Neuron (in vitro differentiated cells): ENCODE data around the gene RGS14.
"Not testable (repeated sequence)": the region's sequence is repeated elsewhere in the genome, so short reads cannot be mapped to it uniquely, and the experiment has no call there.

Experiments
- H2AFZ ChIP-seq: one replicate; pipeline ENCODE4 v1.6.1; 2013; ENCODE audit warnings: low read depth, mild to moderate bottlenecking, inconsistent platforms, low read length, moderate library complexity
- H3K27me3 ChIP-seq: one replicate; pipeline ENCODE4 v1.6.1; 2013; ENCODE audit warnings: low read length; ENCODE audit not compliant: insufficient read depth
- H3K36me3 ChIP-seq: one replicate; pipeline ENCODE4 v1.6.1; 2013; ENCODE audit warnings: low read length; ENCODE audit not compliant: insufficient read depth
- H3K4me1 ChIP-seq: one replicate; pipeline ENCODE4 v1.6.1; 2013; ENCODE audit warnings: low read length; ENCODE audit not compliant: insufficient read depth
- H3K4me3 ChIP-seq: 2 replicates; pipeline ENCODE4 v1.5.1; 2013; ENCODE audit warnings: mild to moderate bottlenecking, low read length, moderate library complexity
- H3K9me3 ChIP-seq: one replicate; pipeline ENCODE4 v1.6.1; 2013; ENCODE audit warnings: low read length

The RGS14 gene

DNA sequence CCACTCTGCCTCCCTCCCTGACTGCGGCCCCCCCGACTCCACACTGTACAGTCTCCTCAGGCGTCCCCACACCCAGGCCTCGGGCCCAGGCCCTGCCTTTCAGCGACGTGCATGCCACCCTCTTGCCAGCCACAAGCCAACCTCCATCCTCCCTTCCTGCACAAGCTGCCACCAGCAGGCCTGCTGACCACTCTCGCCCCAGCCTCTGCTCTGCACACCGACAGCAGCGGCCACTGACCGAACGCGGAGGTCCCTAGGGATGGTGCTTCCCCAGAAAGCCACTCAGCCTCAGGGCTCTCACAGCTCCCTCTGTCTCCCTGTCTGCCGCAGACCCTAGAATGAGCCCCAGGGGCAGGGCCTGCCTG, 24.8 kb upstream of the RGS14 start:
- Histone ChIP-seq H3K27me3 (no peaks in the 10 kb centered on the region), H2AFZ (no peak overlapping the region), H3K9me3 (no peaks in the 10 kb centered on the region), H3K4me3 (no peak overlapping the region), H3K36me3 (peaks cover 67% of the 10 kb centered on the region), H3K4me1 (no peaks in the 10 kb centered on the region)

DNA sequence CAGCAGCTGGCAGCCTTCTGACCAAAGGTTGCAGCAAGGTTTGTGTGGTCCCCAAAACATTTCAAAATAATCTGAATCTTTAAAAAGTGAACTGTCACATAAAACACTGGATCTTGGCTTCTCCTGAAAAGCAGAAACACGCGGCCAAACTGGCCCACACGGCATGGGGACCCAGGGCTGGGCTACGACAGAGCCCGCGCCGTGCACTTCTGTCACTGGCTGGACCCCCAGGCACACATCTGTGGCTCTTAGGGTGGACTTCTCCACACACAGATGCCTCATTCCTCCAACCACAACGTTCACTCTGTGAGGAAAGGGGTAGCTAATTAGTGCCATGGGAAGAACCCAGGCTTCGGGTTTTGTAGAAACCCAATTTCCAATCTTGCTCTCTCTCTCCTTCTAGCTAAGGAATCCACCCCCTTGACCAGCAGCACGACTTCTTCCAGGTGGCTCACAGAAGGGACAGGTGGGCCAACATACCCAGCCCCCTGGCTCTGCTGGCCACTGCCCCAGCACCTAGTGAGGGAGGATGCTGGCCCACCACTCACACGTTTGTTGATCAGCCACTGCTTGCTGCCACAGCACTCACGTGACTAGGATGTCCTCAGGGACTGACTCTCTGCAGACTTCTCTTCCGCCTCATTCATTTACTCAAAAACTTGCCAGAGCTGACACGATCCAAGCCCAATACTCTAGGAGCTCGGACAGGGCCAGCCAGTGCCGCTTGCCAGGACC, 24.1 kb upstream of the RGS14 start:
- Histone ChIP-seq H3K9me3 (no peaks in the 10 kb centered on the region), H3K36me3 (peaks cover 73% of the 10 kb centered on the region), H3K4me3 (no peak overlapping the region), H3K4me1 (no peaks in the 10 kb centered on the region), H3K27me3 (no peaks in the 10 kb centered on the region), H2AFZ (no peak overlapping the region)

DNA sequence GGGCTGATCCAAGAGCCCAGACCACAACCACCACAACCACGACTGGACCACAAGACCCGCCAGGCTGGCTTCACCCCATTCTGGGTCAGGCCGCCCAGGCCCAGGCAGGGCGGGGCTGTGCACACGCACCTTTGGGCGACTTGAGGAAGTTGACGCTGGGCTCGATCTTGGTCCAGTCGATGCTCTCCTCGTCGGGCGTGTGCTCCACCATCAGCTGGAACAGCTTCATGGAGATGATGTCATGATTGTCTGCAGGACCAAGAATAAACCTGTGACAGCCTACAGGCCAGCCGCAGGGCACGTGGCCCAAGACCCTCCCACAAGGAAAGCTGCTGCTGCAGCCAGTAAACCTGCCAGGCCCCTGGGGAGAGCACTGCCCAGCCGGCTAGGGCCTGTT, 23.6 kb upstream of the RGS14 start:
- Histone ChIP-seq H3K4me3 (no peak overlapping the region), H3K9me3 (no peaks in the 10 kb centered on the region), H3K27me3 (no peaks in the 10 kb centered on the region), H2AFZ (no peak overlapping the region), H3K36me3 (peaks cover 73% of the 10 kb centered on the region), H3K4me1 (no peaks in the 10 kb centered on the region)

DNA sequence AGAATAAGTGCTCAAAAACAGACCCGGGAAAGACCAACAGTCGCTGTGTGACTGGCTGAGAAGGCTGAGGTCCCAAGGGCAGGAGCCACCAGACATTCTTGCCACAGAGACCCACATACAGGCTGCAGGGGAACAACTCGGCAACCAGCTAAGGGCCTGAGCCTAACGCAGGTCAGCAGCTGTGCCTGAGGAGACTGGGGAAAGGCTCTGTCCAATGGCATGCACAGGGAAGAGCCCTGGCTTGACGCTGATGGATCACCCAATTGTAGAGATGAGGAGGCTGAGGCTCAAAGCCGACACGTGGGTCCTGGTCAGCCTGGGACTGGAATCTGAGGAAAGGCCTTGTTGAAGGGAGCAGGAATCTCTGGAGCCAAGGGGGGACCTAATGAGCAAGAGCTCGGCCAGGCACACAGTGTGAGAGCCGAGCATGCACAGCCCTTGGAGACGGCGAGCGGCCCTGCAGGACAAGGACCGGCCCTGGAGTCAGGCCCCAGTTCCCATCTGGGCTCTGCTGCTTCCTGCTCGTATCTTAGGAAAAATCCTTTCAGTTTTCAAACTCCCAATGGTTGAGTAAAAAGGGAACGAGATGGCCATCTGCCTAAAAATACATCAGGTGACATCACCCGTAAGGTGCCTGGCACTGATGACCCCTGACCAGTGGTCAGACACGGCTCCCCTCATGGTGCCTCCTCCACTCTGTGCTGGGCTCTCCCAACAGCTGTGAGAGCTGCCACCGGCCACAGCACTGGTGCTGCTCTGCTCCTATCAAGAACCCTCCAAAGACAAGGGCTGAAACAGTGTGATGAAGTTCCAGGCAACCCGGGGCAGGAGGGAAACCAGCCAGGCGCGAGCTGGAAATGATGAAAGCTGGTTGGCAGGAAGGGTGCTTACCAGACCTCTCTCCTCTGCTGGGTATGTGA, 22.7 kb upstream of the RGS14 start:
- Histone ChIP-seq H3K9me3 (no peaks in the 10 kb centered on the region), H3K4me1 (no peaks in the 10 kb centered on the region), H3K36me3 (peaks cover 75% of the 10 kb centered on the region), H3K4me3 (no peak overlapping the region), H2AFZ (no peak overlapping the region), H3K27me3 (no peaks in the 10 kb centered on the region)

DNA sequence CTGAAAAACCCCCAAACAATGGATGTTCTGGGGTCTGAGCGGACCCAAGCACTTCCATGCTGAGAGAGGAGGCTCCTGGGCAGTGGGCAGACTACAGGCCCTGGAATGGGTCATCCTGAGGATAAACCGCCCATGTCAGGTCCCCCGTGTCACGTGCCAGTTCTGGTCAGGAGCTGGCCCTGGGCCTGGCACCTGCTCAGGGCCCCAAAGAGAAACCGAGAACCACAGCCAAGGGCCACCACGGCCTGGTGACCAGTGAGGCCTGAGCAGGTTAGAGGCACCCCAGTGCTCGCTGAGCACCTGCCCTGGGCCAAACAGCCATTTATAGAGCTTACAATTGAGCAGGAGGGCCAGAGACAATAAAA, 22.0 kb upstream of the RGS14 start:
- Histone ChIP-seq H3K4me3 (no peak overlapping the region), H3K36me3 (peaks cover 69% of the 10 kb centered on the region), H3K4me1 (no peaks in the 10 kb centered on the region)

DNA sequence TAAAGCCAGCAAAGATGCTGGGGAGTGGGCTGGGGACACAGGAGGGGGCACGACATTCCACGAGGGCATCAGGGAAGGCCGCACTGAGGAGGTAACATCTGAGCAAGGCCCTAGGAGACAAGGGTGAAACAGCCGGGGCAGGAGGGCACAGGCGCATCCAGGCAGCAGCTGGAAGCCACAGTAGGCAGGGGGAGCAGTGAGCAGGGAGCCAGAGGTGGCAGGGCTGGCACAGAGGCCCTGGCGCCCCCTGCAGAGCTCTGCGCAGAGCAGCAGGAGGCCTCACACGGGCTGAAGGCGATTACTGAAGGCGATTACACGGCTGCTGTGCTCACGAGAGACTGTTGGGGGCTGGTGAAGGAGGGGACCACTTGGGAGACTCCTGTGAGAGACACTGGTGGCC, 21.6 kb upstream of the RGS14 start:
- Histone ChIP-seq H3K27me3 (no peaks in the 10 kb centered on the region), H3K36me3 (peaks cover 64% of the 10 kb centered on the region), H3K4me1 (no peaks in the 10 kb centered on the region), H2AFZ (no peak overlapping the region), H3K4me3 (no peak overlapping the region), H3K9me3 (no peaks in the 10 kb centered on the region)

More for the DNA sequence above, 22.0 kb upstream of the RGS14 start:
- H3K27me3 ChIP-seq, result no peaks in the 10 kb centered on the region
- no peak overlapping the region for H2AFZ ChIP-seq
- H3K9me3 ChIP-seq, result no peaks in the 10 kb centered on the region

DNA sequence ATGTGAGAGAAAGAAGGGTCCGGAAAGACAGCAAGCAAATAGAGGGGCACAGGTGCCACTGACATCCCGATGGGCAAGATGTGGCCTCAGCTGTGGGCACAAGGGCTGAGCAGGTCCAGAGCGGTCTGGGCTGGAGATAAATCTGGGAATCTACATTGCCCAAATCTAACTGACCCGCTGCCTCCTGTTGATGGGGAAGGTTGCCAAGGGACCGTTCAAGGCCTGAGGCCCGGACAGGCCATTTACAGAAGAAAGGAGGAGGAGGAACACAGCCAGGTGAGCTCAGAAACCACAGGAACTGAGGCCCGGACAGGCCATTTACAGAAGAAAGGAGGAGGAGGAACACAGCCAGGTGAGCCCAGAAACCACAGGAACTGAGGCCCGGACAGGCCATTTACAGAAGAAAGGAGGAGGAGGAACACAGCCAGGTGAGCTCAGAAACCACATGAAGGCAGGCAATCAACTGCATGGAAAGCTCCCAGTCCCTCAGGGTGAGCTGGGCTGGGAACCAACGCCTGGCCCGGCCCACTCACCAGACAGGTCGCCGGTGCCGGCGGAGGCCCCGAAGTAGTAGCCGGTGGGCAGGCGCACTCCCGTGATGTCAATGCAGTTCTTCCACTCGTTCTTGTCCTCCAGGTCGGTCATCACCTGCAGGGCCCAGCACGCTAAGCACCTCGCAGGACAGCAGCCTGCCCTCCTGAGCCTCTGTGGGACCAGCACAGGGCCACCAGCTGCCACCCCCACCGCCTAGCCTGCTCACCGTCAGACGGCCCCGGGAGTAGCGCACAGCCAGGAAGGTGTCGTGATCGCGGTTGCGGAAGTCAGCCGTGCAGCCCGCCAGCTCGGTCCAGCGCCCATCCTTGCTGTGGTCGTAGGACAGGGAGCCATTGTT, 20.9 kb upstream of the RGS14 start:
- H3K9me3 ChIP-seq, result no peaks in the 10 kb centered on the region
- no peaks in the 10 kb centered on the region for H3K27me3 ChIP-seq
- peaks cover 63% of the 10 kb centered on the region for H3K36me3 ChIP-seq
- no peak overlapping the region for H3K4me3 ChIP-seq
- H3K4me1 ChIP-seq, result no peaks in the 10 kb centered on the region
- no peak overlapping the region for H2AFZ ChIP-seq

DNA sequence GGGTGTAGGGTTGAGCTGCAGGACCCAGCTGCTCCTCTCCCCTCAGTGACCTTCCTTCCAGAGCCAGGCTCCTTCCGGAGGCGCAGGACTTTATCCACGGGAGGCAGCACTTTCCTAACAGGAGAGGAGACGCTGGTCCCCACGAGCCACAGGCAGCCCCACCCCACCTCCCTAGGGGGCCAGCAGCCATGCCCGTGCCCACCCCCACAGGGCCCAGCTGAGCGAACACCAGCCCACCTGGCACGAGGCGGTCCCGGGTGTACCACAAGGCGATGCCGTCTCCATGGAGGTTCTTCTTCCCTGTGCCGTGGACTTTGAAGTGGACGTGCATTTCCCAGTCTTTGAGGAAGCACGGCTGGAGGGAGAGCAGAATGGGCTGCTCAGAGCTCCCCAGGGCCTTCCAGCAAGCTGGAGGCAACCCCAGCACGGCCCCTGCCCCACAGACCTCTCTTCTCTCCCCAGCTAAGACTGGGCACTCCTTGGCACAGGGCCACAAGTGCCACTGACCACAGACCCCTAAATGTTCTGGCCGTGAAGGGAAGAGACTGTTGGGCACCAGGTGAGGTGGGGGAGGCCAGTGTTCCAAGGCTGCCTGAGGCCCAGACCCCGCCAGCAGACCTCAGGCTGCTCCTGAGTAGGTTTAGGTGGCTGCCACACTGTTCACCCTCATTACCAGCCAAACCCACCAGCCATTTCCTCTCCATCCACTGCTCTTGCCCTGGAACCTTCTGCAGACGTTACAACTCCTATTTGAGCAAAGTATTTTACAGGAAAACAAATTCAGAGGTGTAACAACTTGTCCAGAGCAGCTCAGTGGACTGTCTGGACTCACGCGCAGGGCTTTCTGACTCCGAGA, 19.2 kb upstream of the RGS14 start:
- no peaks in the 10 kb centered on the region for H3K4me1 ChIP-seq
- no peaks in the 10 kb centered on the region for H3K9me3 ChIP-seq
- no peak overlapping the region for H3K4me3 ChIP-seq
- H2AFZ ChIP-seq, result no peak overlapping the region
- H3K36me3 ChIP-seq, result peaks cover 58% of the 10 kb centered on the region
- H3K27me3 ChIP-seq, result no peaks in the 10 kb centered on the region

DNA sequence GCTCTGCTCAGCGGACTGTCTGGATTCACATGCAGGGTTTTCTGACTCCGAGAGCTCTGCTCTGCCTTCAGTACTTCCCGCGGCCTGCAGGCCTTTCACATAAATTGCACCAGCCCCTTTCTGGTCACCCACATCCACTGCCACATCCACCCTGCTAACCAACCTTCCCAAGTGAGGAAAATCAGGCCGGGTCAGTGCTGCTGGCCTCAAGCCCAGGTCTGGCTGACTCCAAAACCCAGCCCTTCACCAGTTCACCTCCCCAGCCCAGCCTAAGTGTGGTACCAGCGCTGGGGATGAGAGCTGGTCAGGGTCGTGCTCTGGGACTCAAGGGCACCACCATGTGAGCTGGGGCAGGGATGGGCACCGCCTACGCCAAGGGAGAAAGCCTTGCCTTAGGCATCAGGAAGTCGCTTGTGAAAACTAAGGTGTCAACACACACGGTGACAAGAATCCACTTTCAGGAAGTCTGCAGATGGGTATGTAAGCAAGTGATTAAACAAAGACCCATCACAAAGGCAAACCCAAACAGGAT, 18.6 kb upstream of the RGS14 start:
- Histone ChIP-seq H3K4me3 (no peak overlapping the region), H3K9me3 (no peaks in the 10 kb centered on the region), H3K36me3 (peaks cover 57% of the 10 kb centered on the region), H3K4me1 (no peaks in the 10 kb centered on the region), H2AFZ (no peak overlapping the region), H3K27me3 (no peaks in the 10 kb centered on the region)

DNA sequence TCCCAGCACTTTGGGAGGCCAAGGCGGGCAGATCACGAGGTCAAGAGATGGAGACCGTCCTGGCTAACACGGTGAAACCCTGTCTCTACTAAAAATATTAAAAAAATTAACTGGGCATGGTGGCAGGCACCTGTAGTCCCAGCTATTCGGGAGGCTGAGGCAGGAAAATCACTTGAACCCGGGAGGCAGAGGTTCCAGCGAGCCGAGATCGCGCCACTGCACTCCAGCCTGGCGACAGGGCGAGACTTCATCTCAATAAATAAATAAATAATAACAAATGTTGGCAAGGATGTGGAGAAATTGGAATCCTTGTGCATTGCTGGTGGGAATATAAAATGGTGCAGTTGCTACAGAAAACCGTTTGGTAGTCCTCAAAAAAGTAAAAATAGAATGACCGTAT, 14.7 kb upstream of the RGS14 start:
- not testable (repeated sequence) for H3K9me3 ChIP-seq, H3K27me3 ChIP-seq, H3K4me1 ChIP-seq, H2AFZ ChIP-seq, H3K4me3 ChIP-seq
- peaks cover 33% of the 10 kb centered on the region for H3K36me3 ChIP-seq

DNA sequence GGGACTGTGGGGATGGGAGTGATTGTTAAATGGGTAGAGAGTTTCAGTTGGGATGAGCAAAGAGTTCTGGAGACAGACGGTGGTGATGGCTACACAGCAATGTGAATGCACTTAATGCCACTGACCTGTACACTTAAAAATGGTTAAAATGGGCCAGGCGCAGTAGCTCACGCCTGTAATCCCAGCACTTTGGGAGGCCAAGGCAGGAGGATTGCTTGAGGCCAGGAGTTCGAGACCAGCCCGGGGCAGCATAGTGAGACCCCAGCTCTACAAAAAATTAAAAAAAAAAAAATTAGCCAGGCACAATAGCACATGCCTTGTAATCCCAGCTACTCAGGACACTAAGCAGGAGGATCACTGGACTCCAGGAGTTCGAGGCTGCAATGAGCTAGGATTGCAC, 13.9 kb upstream of the RGS14 start:
- no peak overlapping the region for H3K4me3 ChIP-seq
- no peak overlapping the region for H2AFZ ChIP-seq
- H3K9me3 ChIP-seq, result no peaks in the 10 kb centered on the region
- no peaks in the 10 kb centered on the region for H3K4me1 ChIP-seq
- H3K36me3 ChIP-seq, result peaks cover 29% of the 10 kb centered on the region
- no peaks in the 10 kb centered on the region for H3K27me3 ChIP-seq

DNA sequence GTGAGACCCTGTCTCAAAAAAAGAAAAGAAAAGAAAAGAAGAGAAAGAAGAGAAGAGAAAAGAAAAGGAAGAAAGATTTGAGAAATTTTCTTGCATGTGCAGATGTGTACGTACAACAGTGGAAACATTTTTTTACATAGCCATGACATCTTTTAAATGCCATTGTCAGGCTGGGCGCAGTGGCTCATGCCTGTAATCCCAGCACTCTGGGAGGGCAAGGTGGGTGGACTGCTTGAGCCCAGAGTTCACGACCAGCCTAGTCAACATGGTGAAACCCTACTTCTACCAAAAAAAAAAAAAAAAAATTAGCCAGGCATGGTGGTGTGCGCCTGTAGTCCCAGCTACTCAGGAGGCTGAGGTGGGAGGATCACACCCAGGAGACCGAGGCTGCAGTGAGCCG, 12.8 kb upstream of the RGS14 start:
- Histone ChIP-seq H3K36me3 (peaks cover 29% of the 10 kb centered on the region), H3K4me3 (no peak overlapping the region)

More for the DNA sequence above, 12.8 kb upstream of the RGS14 start:
- Histone ChIP-seq H3K27me3 (no peaks in the 10 kb centered on the region), H3K9me3 (no peaks in the 10 kb centered on the region), H3K4me1 (peaks cover 4% of the 10 kb centered on the region), H2AFZ (no peak overlapping the region)
